OCI-M1 (cell line): ENCODE data around the gene COL9A1.
A peak's percentile ranks its signal among the peaks of the same experiment; 100 is the strongest.

ENCODE experiments used
- DNase-seq: peaks from one replicate; lab custom pipeline; 2025; lab: John Stamatoyannopoulos, UW

Gene COL9A1

DNA sequence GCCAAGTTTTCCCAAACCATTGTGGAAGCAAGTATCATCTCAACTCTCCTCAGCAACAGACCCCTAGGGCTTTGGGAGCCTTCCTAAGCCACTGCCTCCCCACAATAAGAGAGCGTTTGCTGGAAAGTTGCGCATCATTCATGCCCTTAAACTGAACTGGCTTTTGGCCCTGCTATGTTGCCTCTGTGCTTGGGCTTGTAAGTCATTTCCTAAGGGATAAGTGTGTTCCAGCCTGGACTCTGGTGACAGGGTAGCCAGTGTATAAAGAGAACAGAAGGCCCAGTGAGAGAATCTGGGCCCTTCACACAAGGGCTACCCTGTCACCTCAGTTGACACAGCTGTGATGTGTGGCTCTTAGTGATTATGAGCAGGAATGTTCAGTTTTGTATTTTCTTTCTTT, 77.8 kb downstream of the COL9A1 start:
- DNase-seq, result no peak

DNA sequence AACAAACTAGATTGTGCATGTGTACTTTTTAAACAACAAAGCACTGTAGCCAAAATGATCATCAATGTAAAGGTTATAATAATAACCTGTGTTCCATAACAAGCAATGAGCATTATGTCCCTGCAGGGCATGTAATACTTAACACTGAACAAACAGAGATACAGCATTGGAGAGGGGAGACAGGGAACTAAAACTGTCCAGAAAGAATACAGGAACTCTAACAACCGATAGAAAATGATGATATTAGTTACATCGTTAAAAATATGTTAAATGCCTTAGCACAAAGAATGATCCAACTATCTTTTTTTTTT, 80.5 kb downstream of the COL9A1 start:
- DNase-seq, result no peak

DNA sequence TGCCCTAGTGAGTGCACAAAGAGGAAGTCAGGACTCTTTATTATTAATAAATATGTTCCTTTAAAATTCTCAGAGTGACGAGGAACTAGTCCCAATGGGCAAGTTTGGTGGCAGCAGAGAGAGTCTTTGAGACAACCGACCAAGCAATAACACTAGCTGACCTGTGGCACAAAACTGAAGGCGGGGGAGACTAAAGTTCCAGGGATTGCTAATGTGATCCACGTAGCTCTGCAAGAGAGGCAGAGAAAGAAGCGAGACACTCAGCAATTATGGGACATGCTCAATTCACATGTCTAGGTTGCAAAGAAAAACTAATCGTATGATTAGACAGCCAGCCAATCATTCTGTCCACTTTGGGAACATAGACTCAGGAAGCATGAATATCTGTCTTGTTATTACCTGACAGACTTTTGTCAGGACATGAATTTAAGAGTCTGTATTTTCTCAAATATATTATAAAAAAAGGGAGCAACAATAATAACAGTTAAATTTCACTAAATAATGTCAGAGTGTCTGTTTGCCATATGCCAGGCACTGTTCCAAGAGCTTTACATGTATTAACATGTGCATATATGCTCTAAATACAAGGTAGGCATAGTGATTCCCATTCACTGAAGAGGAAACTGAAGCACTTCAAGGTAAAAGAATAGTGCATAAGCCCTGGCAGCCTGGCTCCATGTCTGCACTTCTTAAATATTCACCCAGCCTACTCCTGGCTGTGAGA, 81.0 kb downstream of the COL9A1 start:
- no peak for DNase-seq

DNA sequence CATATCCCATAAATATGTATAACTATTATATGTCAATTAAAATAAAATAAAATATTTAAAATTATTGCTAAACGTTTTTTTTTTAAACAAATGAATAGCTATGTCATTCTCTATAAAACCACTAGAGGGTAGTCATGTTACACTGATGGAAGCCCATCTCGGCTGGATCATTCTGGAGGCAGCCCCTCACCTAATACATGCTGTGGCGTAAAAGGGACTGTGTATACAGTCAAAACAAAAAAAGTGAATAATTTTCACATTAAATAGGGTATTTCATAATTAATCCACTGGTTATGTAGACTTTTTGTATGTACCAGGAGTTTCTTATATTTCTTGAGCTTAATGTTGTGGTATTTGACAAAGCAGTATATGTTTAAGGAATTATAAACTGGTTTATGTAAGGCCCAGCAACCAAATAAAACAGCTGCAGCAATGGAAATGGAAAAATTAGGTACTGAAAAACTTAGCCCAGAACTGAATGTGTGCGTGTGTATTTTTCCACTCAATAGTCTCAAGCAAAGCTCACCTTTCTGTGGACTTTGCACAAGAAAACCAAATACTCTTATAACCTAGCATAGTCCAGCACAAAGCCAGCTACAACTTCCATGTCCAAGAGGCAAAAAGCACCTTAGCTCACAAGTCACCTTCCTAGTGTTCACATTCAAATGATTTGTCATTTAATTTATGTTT, 81.7 kb downstream of the COL9A1 start:
- peak; percentile 65 for DNase-seq

DNA sequence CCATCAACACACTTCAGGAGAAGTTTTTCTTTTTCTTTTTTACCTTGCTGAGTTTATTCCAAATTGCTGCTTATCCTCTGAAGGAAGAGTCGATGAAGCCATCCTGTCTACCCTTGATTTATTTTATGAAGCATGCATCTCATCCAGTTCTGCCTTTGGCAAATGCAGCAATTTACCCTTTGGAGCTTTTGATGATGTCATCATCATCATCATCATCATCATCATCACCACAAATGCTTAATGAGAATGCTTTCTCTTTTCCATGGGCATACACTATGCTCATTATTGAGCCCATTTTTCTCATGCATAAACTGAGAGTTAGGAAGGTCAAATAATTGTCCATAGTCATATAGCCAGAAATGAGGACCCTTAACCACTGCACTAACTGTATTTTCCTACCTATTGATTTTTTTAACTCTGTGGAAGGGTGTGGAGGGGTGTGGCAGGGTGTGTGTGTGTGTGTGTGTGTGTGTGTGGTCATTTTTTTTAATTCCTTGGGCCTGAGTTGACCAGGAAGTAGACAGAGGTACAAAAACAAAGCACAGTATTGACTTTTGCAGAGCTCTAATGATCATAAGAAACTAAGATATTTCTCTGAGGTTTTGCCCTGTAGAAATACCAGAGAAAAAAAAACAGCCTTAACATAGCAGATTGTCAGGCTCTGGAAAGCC, 82.8 kb downstream of the COL9A1 start:
- DNase-seq, result no peak

DNA sequence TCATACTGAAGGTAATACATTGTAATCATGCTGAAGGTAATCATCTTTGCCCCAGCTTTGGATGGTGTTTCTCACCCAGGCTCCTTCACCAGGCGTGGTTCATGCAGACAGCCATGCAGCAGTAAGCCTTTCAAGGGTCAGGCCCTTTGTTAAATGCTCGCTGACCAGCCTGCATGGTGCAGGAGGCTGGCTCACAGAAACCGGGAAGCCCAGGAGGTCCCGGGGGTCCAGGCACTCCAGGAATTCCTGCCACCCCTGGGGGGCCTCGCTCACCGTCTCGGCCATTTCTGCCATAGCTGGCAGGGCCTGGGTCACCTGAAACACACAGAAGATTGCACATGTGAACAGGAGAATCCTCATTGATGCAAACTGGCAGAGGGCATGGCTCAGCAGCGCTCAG, 86.1 kb downstream of the COL9A1 start:
- no peak for DNase-seq

DNA sequence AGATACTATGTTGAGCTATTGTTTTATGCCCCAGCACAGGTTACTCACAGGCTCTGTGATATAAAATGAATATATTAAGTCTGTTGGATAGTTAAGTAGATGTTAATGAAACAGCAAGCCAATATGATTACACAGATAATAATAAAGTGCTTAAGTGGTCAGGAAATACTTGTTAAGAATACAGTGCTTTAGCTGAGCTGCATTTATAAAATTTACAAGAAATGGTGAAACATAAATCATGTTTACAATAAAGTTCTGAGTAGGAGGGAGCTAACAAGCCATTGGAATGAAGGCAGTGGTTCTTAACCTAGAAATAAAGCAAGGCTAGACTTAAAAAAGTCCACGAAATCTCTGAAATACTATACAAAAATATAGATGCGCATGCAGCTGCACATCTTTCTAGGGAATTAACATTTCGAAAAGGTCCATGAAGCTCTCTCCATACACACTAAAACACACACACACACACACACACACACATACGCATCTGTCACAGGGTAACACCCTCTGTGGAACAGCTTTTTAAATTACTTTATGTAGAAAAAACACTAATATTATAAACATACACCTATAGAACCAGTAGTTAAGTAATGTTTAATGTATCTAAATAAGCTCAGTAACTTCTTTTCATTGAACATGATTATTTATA, 87.3 kb downstream of the COL9A1 start:
- no peak for DNase-seq

DNA sequence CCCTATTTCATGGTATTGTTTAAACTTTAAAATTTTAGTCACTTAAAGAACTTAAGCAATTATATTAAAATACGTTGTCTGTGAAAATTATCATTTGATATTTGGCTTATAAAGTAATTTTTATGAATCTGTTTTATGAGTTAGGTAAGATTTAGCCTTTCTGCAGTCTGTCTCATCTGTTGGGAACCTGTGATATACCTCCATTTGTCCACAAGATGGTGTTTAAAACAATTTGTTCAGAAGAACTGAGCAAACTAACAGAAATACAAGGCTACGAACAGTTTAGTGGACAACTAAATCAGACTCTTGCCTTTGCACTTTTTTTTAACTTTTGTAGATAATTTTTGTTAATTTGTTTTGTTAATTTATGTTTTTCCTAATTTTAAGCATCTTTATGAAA, 92.4 kb downstream of the COL9A1 start:
- DNase-seq, result peak; percentile 52

DNA sequence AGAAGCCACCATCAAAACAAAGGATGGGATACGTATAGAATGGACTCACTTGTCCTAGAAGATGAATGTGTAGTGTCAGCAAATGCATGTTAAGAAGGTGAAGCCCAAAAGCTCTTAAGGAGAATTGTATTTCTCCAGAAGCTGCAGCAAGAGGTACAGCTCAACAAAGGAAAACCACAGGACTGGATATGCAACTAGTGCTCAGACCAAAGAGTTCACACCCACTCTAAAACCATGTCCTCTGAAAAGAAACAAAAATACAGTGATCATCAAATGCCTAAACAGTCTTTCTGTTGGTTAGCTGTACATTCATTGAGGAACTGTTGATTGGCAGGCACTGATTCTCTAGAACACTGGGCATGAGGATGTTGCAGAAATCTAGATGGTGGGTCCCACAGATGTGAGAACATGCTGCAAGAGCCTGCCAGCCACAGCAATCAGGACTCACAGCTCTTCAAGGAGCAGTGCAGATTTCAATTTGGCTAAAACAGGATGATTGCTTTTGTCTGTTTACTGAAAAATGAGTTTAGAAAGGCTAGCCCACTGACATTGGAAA, 94.6 kb downstream of the COL9A1 start:
- no peak for DNase-seq

DNA sequence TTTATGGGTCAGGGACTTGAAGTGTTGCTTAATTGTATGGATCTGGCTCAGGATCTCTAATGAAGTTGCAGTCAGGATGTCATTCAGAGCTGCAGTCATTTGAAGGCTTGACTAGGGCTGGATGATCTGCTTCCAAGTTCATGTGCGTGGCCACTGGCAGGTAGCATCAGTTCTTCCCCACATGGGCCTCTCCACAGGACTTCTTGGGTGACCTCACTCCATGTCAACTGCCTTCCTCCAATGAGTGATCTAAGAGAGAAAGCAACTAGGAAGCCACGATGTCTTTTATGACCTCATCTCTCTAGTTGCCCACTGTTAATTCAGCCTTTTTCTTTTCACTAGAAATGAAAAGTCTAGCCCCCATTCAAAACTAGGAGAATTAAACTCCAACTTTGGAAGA, 104.1 kb downstream of the COL9A1 start:
- DNase-seq, result peak; percentile 39

DNA sequence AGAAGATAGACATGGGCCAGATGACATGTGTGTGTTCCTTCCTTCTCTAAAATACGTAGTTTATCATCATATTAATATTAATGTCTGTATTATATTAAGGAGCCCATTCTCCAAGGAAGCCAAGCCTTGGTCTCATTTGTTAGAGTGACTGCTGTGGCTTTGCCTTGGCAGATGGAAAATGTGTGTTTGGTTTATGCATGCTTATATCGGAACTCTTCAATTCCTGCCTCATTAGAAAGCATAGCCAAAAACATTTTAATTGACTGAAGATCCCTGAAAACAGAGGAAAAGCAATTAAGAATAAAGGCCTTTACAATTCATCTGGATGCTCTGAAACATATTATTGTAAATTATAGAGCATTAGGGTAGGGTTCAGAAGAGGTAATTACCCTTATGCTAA, 106.4 kb downstream of the COL9A1 start:
- DNase-seq, result no peak

DNA sequence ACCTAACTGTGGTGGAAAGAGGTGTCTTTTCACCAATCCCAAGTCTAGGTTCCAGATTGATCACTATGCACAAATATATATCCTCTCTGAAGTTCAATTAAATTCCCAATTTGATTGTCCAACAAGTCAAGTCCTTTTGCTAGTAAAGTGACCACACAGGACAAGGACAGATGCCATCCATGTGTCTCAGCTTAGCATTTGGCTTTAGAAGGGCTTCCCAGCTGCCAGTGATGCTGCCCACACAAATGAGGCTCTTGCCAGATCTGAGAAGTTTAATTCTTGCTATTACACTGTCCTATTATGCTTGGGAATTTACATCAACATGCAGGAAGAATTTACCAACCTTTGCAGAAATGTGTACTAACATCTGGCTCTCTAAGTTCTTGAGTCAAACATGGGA, 108.5 kb downstream of the COL9A1 start:
- no peak for DNase-seq

DNA sequence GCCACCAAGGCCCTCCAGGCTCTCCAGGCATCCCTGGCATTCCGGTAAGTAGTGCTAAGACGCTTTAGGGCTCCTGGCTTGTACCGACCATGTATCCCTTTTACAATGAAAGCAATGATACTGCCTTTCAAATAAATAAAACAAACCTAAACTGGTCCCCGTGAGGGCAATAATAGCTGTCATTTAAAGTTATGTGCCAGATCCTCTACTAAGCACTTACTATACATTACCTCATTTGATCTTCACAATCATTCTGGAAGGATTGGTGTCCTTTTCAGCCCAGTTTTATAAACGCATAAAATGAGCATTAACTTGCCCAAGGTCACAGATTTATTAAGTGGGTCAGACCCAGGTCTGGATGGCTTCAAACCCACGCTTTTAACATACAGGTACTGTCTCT, 114.7 kb downstream of the COL9A1 start:
- no peak for DNase-seq

DNA sequence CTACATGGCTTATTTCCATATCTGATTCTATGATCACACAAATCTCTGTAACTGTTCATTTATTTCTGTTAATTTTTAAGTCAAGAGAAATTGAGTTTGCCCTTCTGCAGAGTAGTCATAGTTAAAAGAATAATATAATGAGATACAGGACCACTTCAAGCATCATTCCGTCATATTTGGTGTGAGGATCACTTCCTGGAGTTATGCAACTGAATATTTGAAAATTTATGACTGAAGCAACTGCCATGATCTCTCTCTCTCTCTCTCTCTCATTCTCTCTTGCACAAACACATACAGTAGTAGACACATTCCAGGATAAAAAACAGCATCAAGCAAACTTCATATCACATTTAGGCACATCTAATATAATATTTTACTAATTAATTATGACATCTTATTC, 116.4 kb downstream of the COL9A1 start:
- no peak for DNase-seq

DNA sequence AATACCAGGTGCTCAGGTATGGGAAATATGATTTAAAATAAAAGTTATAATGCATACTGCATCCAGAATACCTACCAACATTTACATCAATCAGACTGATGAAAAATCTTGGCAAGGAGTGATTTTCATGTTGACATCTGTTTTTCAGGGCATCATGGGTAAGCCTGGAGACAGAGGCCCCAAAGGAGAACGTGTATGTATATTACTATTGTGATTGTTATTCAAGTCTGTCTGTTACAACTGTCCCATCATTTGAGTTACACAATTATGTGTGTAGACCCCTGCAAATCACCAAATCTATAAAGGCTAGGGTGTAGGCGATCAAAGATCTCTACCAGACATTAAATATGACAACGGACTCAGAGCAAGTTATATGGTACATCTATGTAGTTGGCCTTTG, 118.2 kb downstream of the COL9A1 start:
- DNase-seq, result no peak

DNA sequence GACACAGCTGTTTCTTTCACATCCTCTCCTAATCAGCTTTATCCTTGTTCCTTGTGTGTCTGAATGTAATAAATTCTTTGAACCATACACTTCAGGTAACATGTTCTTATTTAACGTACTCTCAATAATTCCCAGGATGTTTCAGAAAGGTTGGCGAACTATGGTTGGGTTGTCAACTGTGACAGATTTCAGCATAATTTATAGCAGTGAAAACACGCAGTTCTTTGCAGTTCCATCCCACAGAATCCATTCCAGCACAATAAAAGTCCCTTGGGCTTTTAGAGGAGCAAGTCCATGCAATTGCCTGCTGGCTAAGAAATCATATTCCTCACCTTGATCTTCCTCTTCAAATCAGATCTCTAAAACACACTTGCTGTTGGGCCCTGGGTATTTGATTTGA, 119.3 kb downstream of the COL9A1 start:
- no peak for DNase-seq

DNA sequence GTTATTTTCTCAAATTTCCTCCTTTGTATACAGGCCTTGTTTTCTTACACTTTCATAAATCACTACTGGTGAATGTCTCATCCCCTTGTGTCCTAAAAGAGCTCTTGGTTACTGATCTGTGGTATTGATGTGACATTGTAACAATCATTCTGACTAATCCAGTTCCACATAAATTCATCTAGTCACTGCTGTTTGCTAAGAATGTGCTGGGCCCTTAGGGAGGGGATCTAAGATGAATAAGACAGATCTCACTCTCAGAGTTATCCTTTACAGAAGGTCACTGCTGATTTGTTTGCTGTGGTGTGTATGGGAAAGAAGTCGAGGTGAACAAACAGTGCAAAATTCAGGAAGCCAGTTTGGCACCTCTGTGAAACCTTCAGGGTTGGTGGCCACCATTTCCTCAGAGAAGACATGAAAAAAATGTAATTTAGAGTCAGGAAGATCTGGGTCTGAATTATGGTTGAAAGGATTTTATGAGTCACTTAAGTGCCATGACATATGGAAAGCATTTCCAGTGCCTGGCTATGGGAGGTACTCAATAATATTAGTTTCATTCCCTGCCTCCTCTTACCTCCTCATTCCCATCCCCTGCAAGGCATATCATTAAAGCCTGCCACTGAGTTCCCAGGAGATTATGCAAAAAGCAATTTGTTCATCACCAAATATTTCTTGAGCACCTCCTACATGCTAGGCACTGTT, 121.8 kb downstream of the COL9A1 start:
- peak; percentile 16 for DNase-seq

DNA sequence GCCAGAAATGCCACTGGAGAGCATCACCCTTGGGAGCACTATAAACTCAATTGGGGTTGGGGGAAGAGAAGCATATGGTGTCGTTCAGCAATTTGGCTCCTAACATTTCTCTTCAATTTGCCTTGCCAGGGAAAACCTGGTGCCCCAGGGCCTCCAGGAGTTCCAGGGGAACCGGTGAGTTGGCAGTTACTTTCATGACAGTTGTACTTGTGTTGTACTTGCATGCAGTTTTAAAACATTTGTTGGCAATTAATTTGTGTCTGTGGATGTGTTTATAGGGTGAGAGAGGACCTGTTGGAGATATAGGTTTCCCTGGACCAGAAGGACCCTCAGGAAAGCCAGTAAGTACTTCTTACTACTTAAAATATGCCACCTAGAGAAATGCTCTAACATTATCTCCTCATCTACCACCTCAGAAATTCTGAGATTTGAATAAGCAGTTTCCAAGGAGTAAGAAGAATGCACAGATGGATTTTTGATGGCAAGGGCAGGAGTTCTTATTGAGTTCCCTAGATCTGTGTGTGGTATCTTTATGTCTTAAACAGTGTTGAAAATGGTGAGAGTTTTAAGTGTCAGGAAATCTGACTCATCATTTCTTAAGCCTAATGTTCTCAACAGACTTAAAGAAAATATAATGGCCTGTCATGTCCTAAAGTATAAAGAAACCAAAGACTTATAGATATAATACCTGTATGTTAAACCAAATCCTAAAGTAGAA, 122.5 kb downstream of the COL9A1 start:
- no peak for DNase-seq

DNA sequence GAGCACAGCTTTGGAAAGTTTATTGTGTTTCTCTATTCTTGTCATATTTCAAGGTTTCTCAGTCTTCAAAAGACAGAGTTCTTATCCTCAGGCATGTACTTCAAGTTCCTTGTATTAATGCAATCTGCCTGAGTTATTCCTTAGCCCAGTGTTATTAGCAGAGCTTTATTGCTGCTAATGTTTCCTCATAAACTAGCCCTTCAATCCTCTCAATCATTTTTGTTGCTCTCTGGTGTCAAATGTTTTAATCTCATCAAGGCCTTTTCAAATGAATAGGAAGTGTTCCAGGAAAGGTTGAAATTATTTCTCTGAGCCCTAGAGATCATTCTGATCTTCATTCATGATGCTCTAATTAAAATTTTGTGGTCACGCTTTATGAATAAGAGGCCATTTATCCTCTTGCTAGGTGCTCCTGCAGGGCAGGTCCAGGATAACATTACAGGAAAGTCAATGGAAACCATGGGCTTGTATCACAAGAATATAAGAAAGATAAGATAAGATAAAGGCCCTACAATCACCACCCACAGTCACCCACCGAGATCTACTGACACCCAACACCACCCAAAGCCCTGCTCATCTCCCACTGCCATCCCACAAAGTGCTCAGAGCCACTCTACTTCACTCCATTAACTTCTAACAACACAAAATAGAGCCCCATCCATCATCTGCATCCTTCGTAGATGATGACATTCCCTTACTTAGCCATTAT, 125.9 kb downstream of the COL9A1 start:
- no peak for DNase-seq

DNA sequence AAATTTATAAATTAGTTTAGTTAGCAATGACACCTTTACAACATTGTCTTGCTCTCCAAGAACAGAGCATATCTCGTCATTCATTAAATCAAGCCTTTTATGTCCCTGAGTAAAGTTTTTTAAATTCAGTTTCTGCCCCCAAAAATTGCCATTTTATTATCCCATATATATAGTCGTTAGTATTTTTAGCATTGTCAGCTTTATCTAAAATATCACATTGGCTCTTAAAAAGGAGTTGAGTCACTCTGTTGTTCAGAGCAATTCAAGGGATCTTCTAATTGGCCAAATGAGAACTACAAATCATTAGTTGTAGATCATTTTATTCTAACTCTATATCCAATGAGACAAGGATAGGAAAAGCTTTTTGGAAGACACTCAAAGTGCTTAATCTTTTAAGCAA, 127.1 kb downstream of the COL9A1 start:
- no peak for DNase-seq

DNA sequence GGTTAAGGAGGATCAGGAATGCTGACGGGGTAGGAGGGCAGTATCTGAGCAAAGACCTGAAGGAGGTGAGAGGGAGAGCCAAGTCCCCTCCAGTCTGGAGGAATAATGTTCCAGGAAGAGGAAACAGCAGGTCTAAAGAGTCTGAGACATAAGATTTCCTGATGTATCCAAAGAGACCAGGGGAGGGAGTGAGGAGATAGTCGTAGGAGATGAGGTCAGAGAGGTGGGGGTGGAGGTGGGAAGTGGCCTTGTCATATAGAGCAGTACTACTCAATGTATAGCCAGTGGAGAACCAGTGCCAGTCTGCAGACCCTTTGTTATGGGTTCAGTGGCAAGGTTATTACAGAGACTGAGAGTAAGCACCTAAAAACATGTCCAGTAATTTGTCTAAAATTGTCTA, 130.6 kb downstream of the COL9A1 start:
- no peak for DNase-seq
